H9 (cell line): Measurements from ENCODE around the gene ASCC3. TPM values are rescaled to one million over a fixed set of nuclear protein-coding genes. Genes with fewer than 3 reads are reported as not detected.
A peak's percentile ranks its signal among the peaks of the same experiment; 100 is the strongest.

Source experiments
- DNase-seq: peaks from one replicate; pipeline ENCODE4 v3.0.0-alpha.2; 2017
- H2AFZ ChIP-seq: one replicate; pipeline ENCODE4 v1.6.1; 2013; ENCODE audit warnings: mild to moderate bottlenecking, low read length, control low read depth, moderate library complexity
- H2AK5ac ChIP-seq: 2 replicates; pipeline ENCODE4 v1.6.1; 2013; ENCODE audit warnings: low read length, control low read depth, mixed read lengths; ENCODE audit not compliant: insufficient read length
- H2BK120ac ChIP-seq: one replicate; pipeline ENCODE4 v1.6.1; 2013; ENCODE audit warnings: low read depth, mild to moderate bottlenecking, low read length, control low read depth, inconsistent platforms; ENCODE audit not compliant: poor library complexity, severe bottlenecking
- H2BK12ac ChIP-seq: 2 replicates; pipeline ENCODE4 v1.6.1; 2013; ENCODE audit warnings: low read length, control low read depth, mixed read lengths, low read depth; ENCODE audit not compliant: insufficient read length
- H2BK15ac ChIP-seq: 2 replicates; pipeline ENCODE4 v1.6.1; 2013; ENCODE audit warnings: low read depth, low read length, control low read depth
- H2BK20ac ChIP-seq: one replicate; pipeline ENCODE4 v1.6.1; 2013; ENCODE audit warnings: low read depth, mild to moderate bottlenecking, low read length, control low read depth, inconsistent platforms; ENCODE audit not compliant: poor library complexity, severe bottlenecking
- H2BK5ac ChIP-seq: 2 replicates; pipeline ENCODE4 v1.6.1; 2013; ENCODE audit warnings: low read length, control low read depth, mixed read lengths; ENCODE audit not compliant: insufficient read length
- H3K14ac ChIP-seq: 2 replicates; pipeline ENCODE4 v1.6.1; 2013; ENCODE audit warnings: low read length, control low read depth; ENCODE audit not compliant: insufficient read depth
- H3K18ac ChIP-seq: 2 replicates; pipeline ENCODE4 v1.6.1; 2013; ENCODE audit warnings: low read depth, mild to moderate bottlenecking, mixed read lengths, low read length, control low read depth; ENCODE audit not compliant: insufficient read length
- H3K23ac ChIP-seq: 2 replicates; pipeline ENCODE4 v1.6.1; 2013; ENCODE audit warnings: low read length, control low read depth, mixed read lengths, low read depth; ENCODE audit not compliant: insufficient read length
- H3K23me2 ChIP-seq: 2 replicates; pipeline ENCODE4 v1.6.1; 2013; ENCODE audit warnings: low read depth, mild to moderate bottlenecking, mixed read lengths, low read length, control low read depth; ENCODE audit not compliant: insufficient read length, poor library complexity, severe bottlenecking
- H3K27ac ChIP-seq: 2 replicates; pipeline ENCODE4 v1.5.1; 2013; ENCODE audit warnings: low read length, control low read depth, mixed read lengths, low read depth; ENCODE audit not compliant: insufficient read length
- H3K27me3 ChIP-seq: 2 replicates; pipeline ENCODE4 v1.6.1; 2013; ENCODE audit warnings: low read length, control low read depth, inconsistent platforms; ENCODE audit not compliant: insufficient read depth
- H3K4ac ChIP-seq: 2 replicates; pipeline ENCODE4 v1.6.1; 2013; ENCODE audit warnings: low read depth, mild to moderate bottlenecking, control low read depth, inconsistent platforms, low read length, moderate library complexity
- H3K4me1 ChIP-seq: 2 replicates; pipeline ENCODE4 v1.6.1; 2013; ENCODE audit warnings: low read length, control low read depth, inconsistent platforms; ENCODE audit not compliant: insufficient read depth
- H3K4me2 ChIP-seq: 2 replicates; pipeline ENCODE4 v1.6.1; 2013; ENCODE audit warnings: low read length, control low read depth, mixed read lengths; ENCODE audit not compliant: insufficient read length, insufficient read depth
- H3K56ac ChIP-seq: 2 replicates; pipeline ENCODE4 v1.6.1; 2013; ENCODE audit warnings: low read depth, mild to moderate bottlenecking, mixed read lengths, low read length, control low read depth; ENCODE audit not compliant: insufficient read length
- H3K79me1 ChIP-seq: 2 replicates; pipeline ENCODE4 v1.6.1; 2013; ENCODE audit warnings: low read depth, mild to moderate bottlenecking, moderate library complexity, low read length, control low read depth, inconsistent platforms; ENCODE audit not compliant: insufficient read depth, poor library complexity, severe bottlenecking
- H3K79me2 ChIP-seq: 2 replicates; pipeline ENCODE4 v1.6.1; 2013; ENCODE audit warnings: low read length, control low read depth, inconsistent platforms; ENCODE audit not compliant: insufficient read depth
- H3K9ac ChIP-seq: 2 replicates; pipeline ENCODE4 v1.6.1; 2013; ENCODE audit warnings: low read length, control low read depth, mixed read lengths; ENCODE audit not compliant: insufficient read length; ENCODE audit errors: extremely low read depth
- H3K9me3 ChIP-seq: one replicate; pipeline ENCODE4 v1.6.1; 2013; ENCODE audit warnings: low read depth, low read length, inconsistent platforms; ENCODE audit not compliant: control insufficient read depth
- H3T11ph ChIP-seq: one replicate; pipeline ENCODE4 v1.6.1; 2013; ENCODE audit warnings: mild to moderate bottlenecking, low read length, control low read depth, inconsistent platforms
- H4K20me1 ChIP-seq: one replicate; pipeline ENCODE4 v1.6.1; 2013; ENCODE audit not compliant: control insufficient read depth, insufficient read length, insufficient read depth
- H4K5ac ChIP-seq: 2 replicates; pipeline ENCODE4 v1.6.1; 2013; ENCODE audit warnings: low read depth, mild to moderate bottlenecking, mixed read lengths, low read length, control low read depth; ENCODE audit not compliant: insufficient read length
- H4K8ac ChIP-seq: replicated peaks from 2 replicates; pipeline ENCODE4 v1.6.1; 2013; ENCODE audit warnings: low read length, control low read depth, mixed read lengths, low read depth; ENCODE audit not compliant: insufficient read length
- H4K91ac ChIP-seq: 2 replicates; pipeline ENCODE4 v1.6.1; 2013; ENCODE audit warnings: low read depth, mild to moderate bottlenecking, moderate library complexity, mixed read lengths, low read length, control low read depth; ENCODE audit not compliant: insufficient read length
- H3K27ac Mint-ChIP-seq, 3 experiments: 2 replicates in 2 of 3; 3 replicates in 1 of 3; pipeline ENCODE4 v1.8.0; 2020 to 2021; ENCODE audit warnings: mixed read lengths in 3 of 3, mild to moderate bottlenecking in 1 of 3, moderate library complexity in 1 of 3
- H3K27me3 Mint-ChIP-seq: 2 replicates; pipeline ENCODE4 v1.8.0; 2021; ENCODE audit warnings: low read depth, mild to moderate bottlenecking, moderate library complexity, mixed read lengths
- H3K36me3 Mint-ChIP-seq, 3 experiments: 2 replicates in 2 of 3; 3 replicates in 1 of 3; pipeline ENCODE4 v1.8.0; 2020 to 2021; ENCODE audit warnings: low read depth in 3 of 3, mixed read lengths in 3 of 3; ENCODE audit not compliant: insufficient read depth in 1 of 3
- H3K4me1 Mint-ChIP-seq, 2 experiments: 2 replicates each; pipeline ENCODE4 v1.8.0; 2020; ENCODE audit warnings: mixed read lengths in 2 of 2
- H3K4me3 Mint-ChIP-seq, 2 experiments: 2 replicates in 1 of 2; 3 replicates in 1 of 2; pipeline ENCODE4 v1.8.0; 2020 to 2021; ENCODE audit warnings: mild to moderate bottlenecking in 2 of 2, mixed read lengths in 2 of 2, moderate library complexity in 1 of 2
- H3K9me3 Mint-ChIP-seq, 2 experiments: 2 replicates in 1 of 2; 3 replicates in 1 of 2; pipeline ENCODE4 v1.8.0; 2020; ENCODE audit warnings: mild to moderate bottlenecking in 2 of 2, mixed read lengths in 2 of 2, moderate library complexity in 1 of 2
- WGBS: extraction: QIAGEN DNeasy Blood & Tissue Kit; methylation state at CpG from one replicate; pipeline ENCODE4 v1.1.7; 2013; ENCODE audit warnings: missing lambda C conversion rate, low lambda C conversion rate, mixed read lengths; ENCODE audit not compliant: insufficient read length; ENCODE audit errors: extremely low coverage; 5-methylcytosine and 5-hydroxymethylcytosine counted together
- total RNA-seq: library from RNA; stranded (reverse); gene quantifications from 2 replicates; pipeline ENCODE4 v1.2.1, GENCODE V29; 2021
- TF ChIP-seq, protein P1 (sequence below): fragments of 200-600 bp; sonication (generic); conservative IDR thresholded peaks from 3 replicates; pipeline ENCODE4 v1.8.0; 2021; ENCODE audit warnings: antibody characterized with exemption, mild to moderate bottlenecking

ASCC3 gene
- total RNA-seq, 1 experiment from 2014 or later = 63.8 TPM

DNA sequence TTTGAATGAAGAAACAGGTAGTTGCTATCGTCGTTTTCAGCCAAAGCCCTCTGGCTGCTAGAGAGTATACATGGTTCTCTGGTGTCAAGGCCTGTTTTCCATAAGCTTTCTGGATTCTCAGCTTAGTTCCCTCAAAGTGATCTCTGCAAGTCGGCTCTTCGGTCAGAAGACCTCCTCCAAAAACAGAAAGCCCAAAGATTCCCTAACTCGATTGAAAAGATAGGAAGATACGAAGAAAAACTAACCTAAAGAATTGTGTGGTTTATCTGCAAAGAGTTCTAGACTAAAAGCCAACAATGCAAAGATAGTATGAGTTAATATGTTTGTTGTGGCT lies 545 bp upstream of the ASCC3 start:
- no peak for DNase-seq

More for the DNA sequence above, 545 bp upstream of the ASCC3 start:
- no peaks in the 10 kb centered on the region for H3K9me3 Mint-ChIP-seq
- H4K5ac ChIP-seq = no peak overlapping the region
- H3K18ac ChIP-seq = peak overlapping the region; percentile 66
- no peak overlapping the region for H3K23ac ChIP-seq
- H3K23me2 ChIP-seq = peaks cover 7% of the 10 kb centered on the region
- no peak overlapping the region for H3K27ac ChIP-seq
- H3K4me1 Mint-ChIP-seq = peaks cover 48 to 52% of the 10 kb centered on the region in 2 experiments
- H3K36me3 Mint-ChIP-seq = peaks cover 0 to 9% (median 1%) of the 10 kb centered on the region in 3 experiments; a peak in 5 of 7 replicates
- TF ChIP-seq, protein P1, sequence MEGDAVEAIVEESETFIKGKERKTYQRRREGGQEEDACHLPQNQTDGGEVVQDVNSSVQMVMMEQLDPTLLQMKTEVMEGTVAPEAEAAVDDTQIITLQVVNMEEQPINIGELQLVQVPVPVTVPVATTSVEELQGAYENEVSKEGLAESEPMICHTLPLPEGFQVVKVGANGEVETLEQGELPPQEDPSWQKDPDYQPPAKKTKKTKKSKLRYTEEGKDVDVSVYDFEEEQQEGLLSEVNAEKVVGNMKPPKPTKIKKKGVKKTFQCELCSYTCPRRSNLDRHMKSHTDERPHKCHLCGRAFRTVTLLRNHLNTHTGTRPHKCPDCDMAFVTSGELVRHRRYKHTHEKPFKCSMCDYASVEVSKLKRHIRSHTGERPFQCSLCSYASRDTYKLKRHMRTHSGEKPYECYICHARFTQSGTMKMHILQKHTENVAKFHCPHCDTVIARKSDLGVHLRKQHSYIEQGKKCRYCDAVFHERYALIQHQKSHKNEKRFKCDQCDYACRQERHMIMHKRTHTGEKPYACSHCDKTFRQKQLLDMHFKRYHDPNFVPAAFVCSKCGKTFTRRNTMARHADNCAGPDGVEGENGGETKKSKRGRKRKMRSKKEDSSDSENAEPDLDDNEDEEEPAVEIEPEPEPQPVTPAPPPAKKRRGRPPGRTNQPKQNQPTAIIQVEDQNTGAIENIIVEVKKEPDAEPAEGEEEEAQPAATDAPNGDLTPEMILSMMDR = no peak
- no peak overlapping the region for H2BK20ac ChIP-seq
- WGBS = no CpG with 5 or more reads among the region's 6 CpGs
- no peak overlapping the region for H3K56ac ChIP-seq
- no peaks in the 10 kb centered on the region for H3K9me3 ChIP-seq
- H3T11ph ChIP-seq = no peak overlapping the region
- H3K4ac ChIP-seq = no peak overlapping the region
- H3K4me2 ChIP-seq = peak overlapping the region; percentile 63
- no peaks in the 10 kb centered on the region for H3K79me1 ChIP-seq
- no peaks in the 10 kb centered on the region for H3K27me3 Mint-ChIP-seq
- H3K79me2 ChIP-seq = peaks cover 10% of the 10 kb centered on the region; the same call in 1 of the 2 replicates
- H3K27ac Mint-ChIP-seq = peak overlapping the region; percentile 74 to 86 (median 76); a peak in 5 of 7 replicates
- H2BK5ac ChIP-seq = no peak overlapping the region
- H2BK120ac ChIP-seq = no peak overlapping the region
- peak overlapping the region; percentile 56; the same call in 1 of the 2 replicates for H3K14ac ChIP-seq
- no peak overlapping the region for H2BK12ac ChIP-seq
- H3K9ac ChIP-seq = peak overlapping the region; percentile 69
- H2AFZ ChIP-seq = no peak overlapping the region
- no peaks in the 10 kb centered on the region for H3K27me3 ChIP-seq
- H4K91ac ChIP-seq = no peak overlapping the region
- no peak overlapping the region for H2AK5ac ChIP-seq
- H3K4me3 Mint-ChIP-seq = peak overlapping the region; percentile 99
- no peak overlapping the region for H4K8ac ChIP-seq
- no peak overlapping the region for H2BK15ac ChIP-seq
- H4K20me1 ChIP-seq = no peaks in the 10 kb centered on the region
- H3K4me1 ChIP-seq = peaks cover 15% of the 10 kb centered on the region
